PC-9 (cell line): ENCODE data around the gene PRKAR2B.

ENCODE experiments used
- EZH2 ChIP-seq: fragments of 200-600 bp; sonication (generic); IDR thresholded peaks from 2 replicates; pipeline ENCODE4 v1.8.0; 2017; ENCODE audit warnings: antibody characterized with exemption, low read depth
- TF ChIP-seq, protein P1 (sequence below): fragments of 200-600 bp; sonication (generic); conservative IDR thresholded peaks from 2 replicates; pipeline ENCODE4 v1.6.1; 2017; ENCODE audit warnings: mixed run types, antibody characterized with exemption, mild to moderate bottlenecking, moderate library complexity

DNA sequence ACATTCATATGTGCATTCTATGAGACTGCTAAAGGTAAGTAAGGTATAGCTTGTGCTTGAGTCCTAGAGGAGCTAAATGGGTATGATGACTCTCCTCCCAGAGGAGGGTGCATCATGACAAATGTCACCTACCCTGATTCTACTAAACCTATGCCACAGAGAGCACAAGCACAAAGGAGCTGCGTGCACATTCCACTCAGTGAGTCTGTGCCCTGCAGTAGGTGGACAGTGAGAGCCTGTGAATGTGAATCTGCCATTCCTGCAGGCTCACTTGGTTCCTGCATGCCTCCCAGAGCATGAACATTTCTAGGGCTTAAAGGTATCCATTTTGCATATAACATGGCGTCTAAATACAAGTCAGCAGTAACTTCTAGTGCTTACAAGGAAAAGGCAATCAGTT, 46.8 kb downstream of the PRKAR2B start:
- TF ChIP-seq, protein P1, sequence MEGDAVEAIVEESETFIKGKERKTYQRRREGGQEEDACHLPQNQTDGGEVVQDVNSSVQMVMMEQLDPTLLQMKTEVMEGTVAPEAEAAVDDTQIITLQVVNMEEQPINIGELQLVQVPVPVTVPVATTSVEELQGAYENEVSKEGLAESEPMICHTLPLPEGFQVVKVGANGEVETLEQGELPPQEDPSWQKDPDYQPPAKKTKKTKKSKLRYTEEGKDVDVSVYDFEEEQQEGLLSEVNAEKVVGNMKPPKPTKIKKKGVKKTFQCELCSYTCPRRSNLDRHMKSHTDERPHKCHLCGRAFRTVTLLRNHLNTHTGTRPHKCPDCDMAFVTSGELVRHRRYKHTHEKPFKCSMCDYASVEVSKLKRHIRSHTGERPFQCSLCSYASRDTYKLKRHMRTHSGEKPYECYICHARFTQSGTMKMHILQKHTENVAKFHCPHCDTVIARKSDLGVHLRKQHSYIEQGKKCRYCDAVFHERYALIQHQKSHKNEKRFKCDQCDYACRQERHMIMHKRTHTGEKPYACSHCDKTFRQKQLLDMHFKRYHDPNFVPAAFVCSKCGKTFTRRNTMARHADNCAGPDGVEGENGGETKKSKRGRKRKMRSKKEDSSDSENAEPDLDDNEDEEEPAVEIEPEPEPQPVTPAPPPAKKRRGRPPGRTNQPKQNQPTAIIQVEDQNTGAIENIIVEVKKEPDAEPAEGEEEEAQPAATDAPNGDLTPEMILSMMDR: no peak
- no peak for TF ChIP-seq EZH2
